ENCODE measurements around the gene MPV17L. TPM values are rescaled to one million over a fixed set of nuclear protein-coding genes. Genes with fewer than 3 reads are reported as not detected.
"Not testable (repeated sequence)": the region's sequence is repeated elsewhere in the genome, so short reads cannot be mapped to it uniquely, and the experiment has no call there.

Gene MPV17L
- polyA plus RNA-seq, 3 donors from 2014 or later = 0.17 TPM; not detected in 2

DNA sequence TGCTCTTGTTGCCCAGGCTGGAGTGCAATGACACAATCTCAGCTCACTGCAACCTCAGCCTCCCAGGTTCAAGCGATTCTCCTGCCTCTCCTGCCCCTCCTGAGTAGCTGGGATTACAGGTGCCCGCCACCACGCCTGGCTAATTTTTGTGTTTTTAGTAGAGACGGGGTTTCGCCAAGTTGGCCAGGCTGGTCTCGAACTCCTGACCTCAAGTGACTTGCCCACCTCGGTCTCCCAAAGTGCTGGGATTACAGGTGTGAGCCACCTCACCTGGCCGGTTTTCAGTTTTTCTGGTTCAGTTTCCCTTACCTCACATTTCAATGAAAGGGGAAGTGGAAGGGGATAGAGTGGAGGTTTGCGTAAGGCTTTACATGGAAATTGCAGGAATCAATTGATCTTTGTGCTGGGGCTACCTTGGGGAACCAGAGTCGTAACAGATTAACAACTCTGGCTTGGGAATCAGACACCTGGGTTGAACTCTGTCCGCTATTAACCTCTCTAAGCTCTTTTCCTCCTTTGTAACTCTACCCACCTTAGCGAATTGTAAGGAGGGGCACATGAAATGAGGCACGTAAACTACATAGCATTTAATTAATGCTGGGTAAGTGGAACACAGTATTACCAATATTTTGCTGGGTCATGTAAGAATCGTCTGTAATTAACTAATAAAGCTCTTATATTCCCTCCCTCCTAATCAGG, 3.2 kb downstream of the MPV17L start:
- H3K36me3 Mint-ChIP-seq = no peaks in the 10 kb centered on the region
- H3K27ac Mint-ChIP-seq = no peak overlapping the region
- peaks cover 2 to 14% (median 3%) of the 10 kb centered on the region in 3 donors for H3K27me3 Mint-ChIP-seq (ENCODE audit: low read depth in 3 of 3)
- no peaks in the 10 kb centered on the region for H3K4me1 Mint-ChIP-seq
- H3K9me3 Mint-ChIP-seq = no peaks in the 10 kb centered on the region
- DNase-seq = no peak
- H3K4me3 Mint-ChIP-seq = no peak overlapping the region

DNA sequence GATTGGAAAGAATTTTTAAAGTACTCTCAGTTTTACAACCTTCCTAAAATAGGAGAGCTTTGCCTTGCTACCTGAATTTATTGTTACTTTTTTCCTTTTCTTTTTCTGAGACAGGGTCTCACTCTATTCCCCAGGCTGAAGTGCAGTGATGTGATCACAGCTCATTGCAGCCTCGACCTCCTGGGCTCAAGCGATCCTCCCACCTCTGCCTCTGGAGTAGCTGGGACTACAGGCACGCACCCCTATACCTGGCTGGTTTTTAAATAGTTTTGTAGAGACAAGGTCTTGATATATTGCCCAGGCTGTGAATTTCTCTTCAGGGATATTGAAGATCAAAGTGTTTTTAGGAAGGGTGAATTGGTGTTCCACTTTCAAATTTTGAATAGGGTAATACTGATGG, 3.8 kb downstream of the MPV17L start:
- DNase-seq = no peak
- Mint-ChIP-seq H3K27ac (no peak overlapping the region), H3K27me3 (ENCODE audit: low read depth in 3 of 3) (peaks cover 3 to 14% (median 3%) of the 10 kb centered on the region in 3 donors), H3K4me3 (no peak overlapping the region), H3K4me1 (no peaks in the 10 kb centered on the region), H3K9me3 (no peaks in the 10 kb centered on the region), H3K36me3 (no peaks in the 10 kb centered on the region)

DNA sequence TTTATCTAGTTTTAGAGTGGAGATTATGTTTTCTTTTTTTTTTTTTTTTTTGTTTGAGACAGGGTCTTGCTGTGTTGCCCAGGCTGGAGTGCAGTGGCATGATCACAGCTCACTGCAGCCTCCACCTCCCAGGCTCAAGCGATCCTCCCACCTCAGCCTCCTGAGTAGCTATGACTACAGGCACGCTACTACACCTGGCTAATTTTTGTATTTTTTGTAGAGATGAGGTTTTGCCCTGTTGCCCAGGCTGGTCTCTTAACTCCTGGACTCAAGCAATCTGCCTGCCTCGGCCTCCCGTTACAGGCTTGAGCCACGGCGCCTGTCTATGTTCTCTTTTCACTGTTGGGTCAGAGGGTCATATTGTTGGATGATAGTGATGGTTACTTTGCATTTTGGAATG, 4.8 kb downstream of the MPV17L start:
- not testable (repeated sequence) for DNase-seq, H3K27ac Mint-ChIP-seq, H3K9me3 Mint-ChIP-seq, H3K4me3 Mint-ChIP-seq, H3K4me1 Mint-ChIP-seq, H3K36me3 Mint-ChIP-seq
- peaks cover 3 to 12% (median 5%) of the 10 kb centered on the region in 3 donors for H3K27me3 Mint-ChIP-seq (ENCODE audit: low read depth in 3 of 3)

DNA sequence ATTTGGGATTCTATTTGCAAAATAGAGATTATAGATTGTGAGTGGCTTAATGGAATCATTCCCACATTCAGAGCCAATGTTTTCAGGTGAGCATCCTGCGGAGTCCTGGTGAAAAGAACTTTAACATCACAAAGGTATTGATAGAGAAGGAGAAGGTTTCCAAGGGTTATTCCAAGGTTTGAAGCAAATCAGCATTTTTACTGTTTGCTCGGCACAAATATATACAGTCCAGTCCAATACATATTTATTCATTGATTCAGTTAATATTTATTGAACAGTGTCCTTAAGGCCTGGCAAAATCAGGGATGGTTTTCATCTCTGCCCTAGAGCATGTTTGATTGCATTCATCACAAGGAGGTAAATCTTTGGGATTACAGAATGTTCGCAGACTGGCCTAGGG, 6.4 kb downstream of the MPV17L start:
- no peak overlapping the region for H3K4me3 Mint-ChIP-seq
- no peak for DNase-seq
- peaks cover 3 to 8% (median 5%) of the 10 kb centered on the region in 3 donors for H3K27me3 Mint-ChIP-seq (ENCODE audit: low read depth in 3 of 3)
- no peaks in the 10 kb centered on the region for H3K36me3 Mint-ChIP-seq
- no peaks in the 10 kb centered on the region for H3K4me1 Mint-ChIP-seq
- no peak overlapping the region for H3K27ac Mint-ChIP-seq
- H3K9me3 Mint-ChIP-seq = no peaks in the 10 kb centered on the region

DNA sequence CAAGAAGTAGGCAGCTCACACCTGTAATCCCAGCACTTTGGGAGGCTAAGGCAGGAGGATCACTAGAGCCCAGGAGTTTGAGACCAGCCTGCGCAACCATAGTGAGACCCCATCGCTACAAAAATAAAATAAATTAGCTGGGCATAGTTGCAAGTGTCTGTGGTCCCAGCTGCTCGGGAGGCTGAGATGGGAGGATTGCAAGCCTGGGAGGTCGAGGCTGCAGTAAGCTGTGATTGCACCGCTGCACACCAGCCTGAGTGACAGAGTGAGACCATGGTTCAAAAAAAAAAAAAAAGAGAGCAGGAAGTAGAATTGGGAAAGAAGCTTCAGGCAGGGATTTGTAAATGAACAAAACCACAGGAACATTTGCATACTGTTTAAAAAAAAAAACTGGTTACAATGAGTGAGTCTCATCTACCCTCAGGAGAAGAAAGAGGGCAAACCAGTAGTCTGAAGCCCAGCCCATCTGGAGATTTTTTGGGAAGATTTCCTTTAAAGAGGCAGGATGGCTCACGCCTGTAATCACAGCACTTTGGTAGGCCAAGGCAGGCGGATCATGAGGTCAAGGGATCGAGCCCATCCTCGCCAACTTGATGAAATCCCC, 7.9 kb downstream of the MPV17L start:
- no peak overlapping the region for H3K4me3 Mint-ChIP-seq
- no peak for DNase-seq
- no peak overlapping the region for H3K27ac Mint-ChIP-seq
- no peaks in the 10 kb centered on the region for H3K9me3 Mint-ChIP-seq
- H3K36me3 Mint-ChIP-seq = no peaks in the 10 kb centered on the region
- H3K27me3 Mint-ChIP-seq (ENCODE audit: low read depth in 3 of 3) = peaks cover 3 to 4% (median 3%) of the 10 kb centered on the region in 3 donors
- H3K4me1 Mint-ChIP-seq = no peaks in the 10 kb centered on the region

DNA sequence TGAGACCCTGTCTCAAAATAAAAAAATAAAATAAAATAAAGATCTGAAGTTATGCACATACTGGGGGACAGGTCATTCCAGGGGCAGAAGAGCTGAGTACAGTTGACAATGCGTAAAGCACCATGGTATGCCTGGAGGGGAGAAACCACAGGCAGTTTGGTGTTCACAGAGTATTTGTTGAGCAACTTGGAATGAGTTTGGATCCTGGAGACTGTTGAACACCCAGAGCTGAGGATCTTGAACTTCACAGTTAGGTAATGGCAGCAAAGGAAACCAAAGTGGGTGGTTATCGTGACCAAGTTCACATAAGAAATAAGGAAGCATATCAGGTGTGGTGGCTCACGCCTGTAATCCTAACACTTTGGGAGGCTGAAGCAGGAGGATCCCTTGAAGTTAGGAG, 8.5 kb downstream of the MPV17L start:
- not testable (repeated sequence) for H3K4me3 Mint-ChIP-seq; H3K36me3 Mint-ChIP-seq; DNase-seq; H3K27ac Mint-ChIP-seq; H3K9me3 Mint-ChIP-seq; H3K27me3 Mint-ChIP-seq (ENCODE audit: low read depth in 3 of 3); H3K4me1 Mint-ChIP-seq

DNA sequence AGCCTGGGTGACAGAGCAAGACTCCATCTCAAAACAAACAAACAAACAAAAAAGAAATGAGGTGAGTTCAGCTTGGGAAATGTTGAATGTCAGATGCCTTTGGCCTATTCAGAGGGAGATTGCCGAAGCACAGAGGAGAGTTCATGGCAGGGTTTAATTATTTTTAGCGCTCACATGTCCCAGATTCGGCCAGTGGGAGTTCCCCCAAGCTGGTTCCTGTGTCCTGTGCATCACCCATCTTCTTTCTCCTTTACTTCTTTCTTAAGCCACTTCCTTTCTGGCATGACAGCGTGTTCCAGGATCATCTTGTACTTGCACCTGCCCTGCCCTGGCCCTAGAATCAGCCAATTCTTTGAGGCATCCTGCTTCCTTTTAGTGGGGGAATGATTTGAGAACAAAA, 9.2 kb downstream of the MPV17L start:
- peaks cover 0 to 3% (median 0%) of the 10 kb centered on the region in 3 donors for H3K27me3 Mint-ChIP-seq (ENCODE audit: low read depth in 3 of 3)
- no peaks in the 10 kb centered on the region for H3K36me3 Mint-ChIP-seq
- H3K4me1 Mint-ChIP-seq = no peaks in the 10 kb centered on the region
- no peak overlapping the region for H3K4me3 Mint-ChIP-seq
- no peak for DNase-seq
- no peak overlapping the region for H3K27ac Mint-ChIP-seq
- no peaks in the 10 kb centered on the region for H3K9me3 Mint-ChIP-seq

DNA sequence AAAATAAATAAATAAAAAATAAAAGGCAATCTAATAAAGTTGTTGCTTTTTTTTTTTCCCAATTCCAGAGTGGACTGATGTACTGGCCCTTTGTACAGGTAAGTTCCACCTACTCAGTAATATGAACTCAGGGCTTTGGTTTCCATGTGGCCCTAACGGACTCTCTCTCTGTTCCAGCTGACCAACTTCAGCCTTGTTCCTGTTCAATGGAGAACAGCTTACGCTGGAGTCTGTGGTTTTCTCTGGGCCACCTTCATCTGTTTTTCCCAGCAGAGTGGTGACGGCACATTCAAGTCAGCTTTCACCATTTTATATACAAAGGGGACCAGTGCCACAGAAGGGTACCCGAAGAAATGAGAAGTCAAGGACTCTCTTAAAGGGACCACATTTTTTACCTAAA, 12.2 kb downstream of the MPV17L start:
- H3K4me3 Mint-ChIP-seq; H3K27me3 Mint-ChIP-seq (ENCODE audit: low read depth in 3 of 3); H3K9me3 Mint-ChIP-seq; H3K27ac Mint-ChIP-seq; H3K36me3 Mint-ChIP-seq; DNase-seq; H3K4me1 Mint-ChIP-seq: not testable (repeated sequence)

DNA sequence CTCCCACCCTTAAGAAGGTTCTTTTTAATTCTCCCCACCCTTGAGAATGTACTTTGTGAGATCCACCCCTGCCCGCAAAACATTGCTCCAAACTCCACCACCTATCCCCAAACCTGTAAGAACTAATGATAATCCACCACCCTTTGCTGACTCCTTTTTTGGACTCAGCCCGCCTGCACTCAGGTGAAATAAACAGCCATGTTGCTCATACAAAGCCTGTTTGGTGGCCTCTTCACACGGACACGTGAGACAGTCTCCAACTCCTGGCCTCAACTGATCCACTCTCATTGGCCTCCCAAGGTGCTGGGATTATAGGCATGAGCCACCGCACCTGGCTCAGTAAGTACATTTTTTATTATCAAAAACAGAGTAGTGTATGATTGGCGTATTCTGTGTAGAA, 13.9 kb downstream of the MPV17L start:
- peak overlapping the region in 1 of 6 donors; percentile 40 for H3K27ac Mint-ChIP-seq
- not testable (repeated sequence) for DNase-seq; H3K27me3 Mint-ChIP-seq (ENCODE audit: low read depth in 3 of 3); H3K4me3 Mint-ChIP-seq; H3K9me3 Mint-ChIP-seq; H3K4me1 Mint-ChIP-seq; H3K36me3 Mint-ChIP-seq

DNA sequence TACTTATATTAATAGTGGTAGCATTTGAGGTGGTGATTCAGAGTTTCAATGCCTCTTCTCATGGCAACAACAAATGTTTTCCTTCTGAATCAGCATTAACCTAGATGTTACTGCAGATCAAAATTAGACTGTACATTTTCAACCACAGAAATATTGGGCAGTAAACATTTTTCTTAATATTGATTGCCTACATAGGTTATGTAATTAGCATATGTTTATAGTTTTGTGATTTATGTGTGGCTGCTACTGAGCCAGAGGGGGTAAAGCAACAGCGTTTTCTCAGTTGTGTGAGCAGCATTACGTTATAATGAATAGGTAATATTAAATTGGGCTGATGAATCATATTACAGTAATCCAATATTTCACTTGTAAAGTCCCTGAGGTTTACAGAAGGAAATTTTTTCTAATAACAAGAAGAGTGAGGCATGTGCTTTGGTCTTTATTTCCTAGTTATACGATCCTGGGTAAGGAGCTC, 20.0 kb downstream of the MPV17L start:
- Mint-ChIP-seq H3K4me1 (no peaks in the 10 kb centered on the region), H3K4me3 (no peak overlapping the region), H3K9me3 (no peaks in the 10 kb centered on the region), H3K36me3 (no peaks in the 10 kb centered on the region), H3K27ac (no peak overlapping the region), H3K27me3 (ENCODE audit: low read depth in 3 of 3) (peaks cover 0 to 8% (median 6%) of the 10 kb centered on the region in 3 donors)
- no peak for DNase-seq

DNA sequence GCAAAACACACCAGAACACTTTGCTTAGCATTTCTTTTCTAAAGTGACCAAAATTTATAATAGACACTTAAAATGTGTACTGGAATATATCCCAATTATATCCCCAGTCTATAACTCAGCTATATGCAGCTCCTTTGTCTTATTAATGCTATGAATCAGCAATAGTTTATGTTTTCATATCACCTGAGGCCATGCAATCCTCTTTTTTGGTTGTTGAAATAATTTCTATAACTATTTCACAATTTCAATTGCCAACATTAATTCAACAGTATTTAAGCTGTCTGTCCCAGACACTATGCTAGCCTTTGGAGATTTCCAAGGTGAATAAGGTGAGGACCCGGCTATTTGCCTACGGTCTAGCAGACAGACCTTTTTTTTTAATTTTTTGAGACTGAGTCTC, 21.6 kb downstream of the MPV17L start:
- Mint-ChIP-seq H3K9me3 (no peaks in the 10 kb centered on the region), H3K27ac (no peak overlapping the region), H3K36me3 (no peaks in the 10 kb centered on the region), H3K27me3 (ENCODE audit: low read depth in 3 of 3) (peaks cover 2 to 7% (median 5%) of the 10 kb centered on the region in 3 donors), H3K4me1 (no peaks in the 10 kb centered on the region), H3K4me3 (no peak overlapping the region)
- no peak for DNase-seq

DNA sequence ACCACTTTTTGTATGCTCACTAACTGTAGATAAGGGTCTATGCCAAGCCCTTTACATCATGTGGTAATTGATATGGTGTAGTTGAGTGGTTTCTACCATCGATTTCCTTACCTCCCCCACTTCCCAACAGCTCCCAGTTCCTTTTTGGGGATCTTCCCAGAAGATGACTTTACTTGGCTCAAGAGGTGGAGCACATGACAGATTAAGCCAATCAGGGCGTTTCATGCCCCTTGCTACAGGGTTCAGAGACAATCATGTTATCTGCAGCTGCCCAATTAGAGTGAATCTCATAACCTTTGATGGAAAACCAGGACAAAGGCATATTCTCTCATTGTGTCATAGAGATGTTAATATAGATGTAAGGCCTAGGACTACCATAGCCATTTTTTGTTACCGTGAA, 22.7 kb downstream of the MPV17L start:
- Mint-ChIP-seq H3K4me3 (no peak overlapping the region), H3K27ac (no peak overlapping the region), H3K9me3 (no peaks in the 10 kb centered on the region), H3K4me1 (no peaks in the 10 kb centered on the region), H3K36me3 (no peaks in the 10 kb centered on the region), H3K27me3 (ENCODE audit: low read depth in 3 of 3) (peaks cover 2 to 11% (median 5%) of the 10 kb centered on the region in 3 donors)
- no peak for DNase-seq

DNA sequence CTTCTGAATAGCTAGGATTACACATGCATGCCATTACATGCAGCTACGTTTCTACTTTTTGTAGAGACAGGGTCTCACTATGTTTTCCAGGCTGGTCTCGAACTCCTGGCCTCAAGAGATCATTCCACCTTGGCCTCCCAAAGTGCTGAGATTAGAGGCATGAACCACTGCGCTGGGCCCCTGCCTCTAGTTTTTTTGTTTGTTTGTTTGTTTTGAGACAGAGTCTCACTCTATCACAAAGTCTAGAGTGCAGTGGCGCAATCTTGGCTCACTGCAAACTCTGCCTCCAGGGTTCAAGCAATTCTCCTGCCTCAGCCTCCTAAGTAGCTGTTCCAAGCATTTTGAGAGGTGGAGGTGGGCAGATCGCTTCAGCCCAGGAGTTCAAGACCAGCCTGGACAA, 26.1 kb downstream of the MPV17L start:
- not testable (repeated sequence) for DNase-seq, H3K27ac Mint-ChIP-seq, H3K4me3 Mint-ChIP-seq, H3K9me3 Mint-ChIP-seq, H3K36me3 Mint-ChIP-seq, H3K4me1 Mint-ChIP-seq
- peaks cover 2 to 15% (median 9%) of the 10 kb centered on the region in 3 donors for H3K27me3 Mint-ChIP-seq (ENCODE audit: low read depth in 3 of 3)

DNA sequence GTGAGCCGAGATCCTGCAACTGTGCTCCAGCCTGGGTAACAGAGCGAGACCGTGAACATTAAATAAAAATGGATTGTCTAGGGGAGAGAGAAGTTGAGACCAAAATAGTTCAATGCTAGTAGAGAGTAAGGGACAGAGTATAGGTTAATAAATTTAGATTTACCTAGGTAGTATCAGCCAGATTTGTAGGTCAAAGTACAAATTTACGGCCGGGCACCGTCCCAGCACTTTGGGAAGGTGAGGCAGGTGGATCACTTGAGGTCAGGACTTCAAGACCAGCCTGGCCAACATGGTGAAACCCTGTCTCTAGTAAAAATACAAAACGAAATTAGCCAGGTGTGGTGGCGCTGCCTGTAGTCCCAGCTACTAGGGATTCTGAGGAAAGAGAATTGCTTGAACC, 26.7 kb downstream of the MPV17L start:
- no peaks in the 10 kb centered on the region for H3K36me3 Mint-ChIP-seq
- peaks cover 2 to 15% (median 9%) of the 10 kb centered on the region in 3 donors for H3K27me3 Mint-ChIP-seq (ENCODE audit: low read depth in 3 of 3)
- H3K27ac Mint-ChIP-seq = no peak overlapping the region
- DNase-seq = no peak
- no peaks in the 10 kb centered on the region for H3K9me3 Mint-ChIP-seq
- no peaks in the 10 kb centered on the region for H3K4me1 Mint-ChIP-seq
- H3K4me3 Mint-ChIP-seq = no peak overlapping the region

DNA sequence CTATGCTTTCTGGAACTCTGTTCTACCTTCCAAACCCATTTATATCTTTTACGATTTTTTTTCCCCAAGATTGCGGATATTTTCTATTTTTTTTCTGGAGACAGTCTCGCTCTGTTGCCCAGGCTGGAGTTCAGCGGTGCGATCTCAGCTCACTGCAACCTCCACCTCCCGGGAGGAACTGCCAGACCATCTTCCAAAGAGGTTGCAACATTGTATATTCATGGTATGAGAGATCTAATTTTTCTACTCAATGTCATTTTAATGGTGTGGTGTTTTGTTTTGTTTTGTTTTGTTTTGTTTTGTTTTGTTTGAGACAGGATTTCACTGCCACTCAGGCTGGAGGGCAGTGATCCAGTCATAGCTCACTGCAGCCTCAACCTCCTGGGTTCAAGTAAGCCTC, 30.3 kb downstream of the MPV17L start:
- Mint-ChIP-seq H3K27me3 (ENCODE audit: low read depth in 3 of 3) (peaks cover 2 to 10% (median 9%) of the 10 kb centered on the region in 3 donors), H3K4me1 (peaks cover 0 to 2% of the 10 kb centered on the region in 2 donors), H3K4me3 (no peak overlapping the region), H3K9me3 (no peaks in the 10 kb centered on the region), H3K27ac (no peak overlapping the region), H3K36me3 (no peaks in the 10 kb centered on the region)
- no peak for DNase-seq

Data from immature natural killer cell (primary cell).